Mesothelial cell of epicardium (in vitro differentiated cells): ENCODE results near the gene CDC20. TPM values are rescaled to one million over a fixed set of nuclear protein-coding genes. Genes with fewer than 3 reads are reported as not detected.

ENCODE experiments used
- DNase-seq, 2 experiments: peaks; one replicate each; pipeline ENCODE4 v3.0.0; 2021; ENCODE audit warnings: low spot score in 2 of 2; ENCODE audit not compliant: unreplicated experiment in 2 of 2
- H3K27ac Mint-ChIP-seq: 2 replicates; pipeline ENCODE4 v1.8.0; 2021; ENCODE audit warnings: mixed read lengths
- H3K27me3 Mint-ChIP-seq: 2 replicates; pipeline ENCODE4 v1.8.0; 2021; ENCODE audit warnings: low read depth, mixed read lengths
- H3K36me3 Mint-ChIP-seq: 2 replicates; pipeline ENCODE4 v1.8.0; 2021; ENCODE audit warnings: mixed read lengths
- H3K4me1 Mint-ChIP-seq: 2 replicates; pipeline ENCODE4 v1.8.0; 2021; ENCODE audit warnings: mixed read lengths
- H3K4me3 Mint-ChIP-seq: 2 replicates; pipeline ENCODE4 v1.8.0; 2021; ENCODE audit warnings: mild to moderate bottlenecking, moderate library complexity, mixed read lengths
- H3K9me3 Mint-ChIP-seq: 2 replicates; pipeline ENCODE4 v1.8.0; 2021; ENCODE audit warnings: mixed read lengths
- total RNA-seq: library from RNA; stranded (reverse); gene quantifications from 3 replicates; pipeline ENCODE4 v1.2.1, GENCODE V29; 2021
- TF ChIP-seq, protein P1 (sequence below): fragments of 200-600 bp; sonication (generic); IDR thresholded peaks from one replicate; pipeline ENCODE4 v1.5.0; 2021; ENCODE audit warnings: antibody characterized with exemption; ENCODE audit not compliant: unreplicated experiment

CDC20 gene
- total RNA-seq, 1 donor from 2014 or later: 33.4 TPM

DNA sequence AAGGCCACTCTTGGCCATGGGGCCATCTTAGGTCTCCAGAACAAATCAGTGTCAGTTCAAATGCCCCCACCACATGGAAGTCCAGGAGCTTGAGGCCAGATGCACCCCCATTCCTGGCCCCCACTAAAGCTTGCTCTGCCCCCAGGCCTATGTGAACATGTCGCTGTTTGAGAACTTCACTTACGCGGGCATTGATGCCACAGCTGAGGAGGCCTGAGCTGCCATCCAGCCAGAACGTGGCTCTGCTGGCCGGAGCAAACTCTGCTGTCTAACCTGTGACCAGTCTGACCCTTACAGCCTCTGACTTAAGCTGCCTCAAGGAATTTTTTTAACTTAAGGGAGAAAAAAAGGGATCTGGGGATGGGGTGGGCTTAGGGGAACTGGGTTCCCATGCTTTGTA, 36.3 kb upstream of the CDC20 start:
- H3K4me1 Mint-ChIP-seq: no peaks in the 10 kb centered on the region
- H3K4me3 Mint-ChIP-seq: no peak overlapping the region
- H3K36me3 Mint-ChIP-seq: peaks cover 2% of the 10 kb centered on the region
- H3K9me3 Mint-ChIP-seq: peaks cover 26% of the 10 kb centered on the region
- no peaks in the 10 kb centered on the region for H3K27me3 Mint-ChIP-seq
- TF ChIP-seq, protein P1, sequence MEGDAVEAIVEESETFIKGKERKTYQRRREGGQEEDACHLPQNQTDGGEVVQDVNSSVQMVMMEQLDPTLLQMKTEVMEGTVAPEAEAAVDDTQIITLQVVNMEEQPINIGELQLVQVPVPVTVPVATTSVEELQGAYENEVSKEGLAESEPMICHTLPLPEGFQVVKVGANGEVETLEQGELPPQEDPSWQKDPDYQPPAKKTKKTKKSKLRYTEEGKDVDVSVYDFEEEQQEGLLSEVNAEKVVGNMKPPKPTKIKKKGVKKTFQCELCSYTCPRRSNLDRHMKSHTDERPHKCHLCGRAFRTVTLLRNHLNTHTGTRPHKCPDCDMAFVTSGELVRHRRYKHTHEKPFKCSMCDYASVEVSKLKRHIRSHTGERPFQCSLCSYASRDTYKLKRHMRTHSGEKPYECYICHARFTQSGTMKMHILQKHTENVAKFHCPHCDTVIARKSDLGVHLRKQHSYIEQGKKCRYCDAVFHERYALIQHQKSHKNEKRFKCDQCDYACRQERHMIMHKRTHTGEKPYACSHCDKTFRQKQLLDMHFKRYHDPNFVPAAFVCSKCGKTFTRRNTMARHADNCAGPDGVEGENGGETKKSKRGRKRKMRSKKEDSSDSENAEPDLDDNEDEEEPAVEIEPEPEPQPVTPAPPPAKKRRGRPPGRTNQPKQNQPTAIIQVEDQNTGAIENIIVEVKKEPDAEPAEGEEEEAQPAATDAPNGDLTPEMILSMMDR: no peak
- H3K27ac Mint-ChIP-seq: no peak overlapping the region
- no peak for DNase-seq

DNA sequence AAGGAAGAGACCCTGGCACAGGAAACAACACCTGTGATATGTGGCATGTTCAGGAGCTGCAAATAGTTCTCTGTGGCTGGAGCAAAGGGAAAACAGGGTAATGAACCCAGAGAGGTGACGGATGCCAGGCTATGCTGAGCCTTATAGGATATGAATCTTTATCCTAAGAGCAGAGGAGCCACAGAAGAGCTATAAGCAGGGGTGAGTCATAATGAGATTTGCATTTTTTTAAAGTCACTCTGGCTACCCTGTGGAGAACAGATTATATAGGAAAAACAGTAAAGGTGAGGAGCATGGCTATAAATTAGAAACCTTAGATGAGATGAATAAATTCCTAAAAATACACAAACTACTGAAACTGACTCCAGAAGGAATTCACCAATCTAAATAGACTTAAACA, 34.0 kb upstream of the CDC20 start:
- Mint-ChIP-seq H3K36me3 (peaks cover 2% of the 10 kb centered on the region), H3K27ac (no peak overlapping the region), H3K9me3 (peaks cover 36% of the 10 kb centered on the region), H3K4me1 (peaks cover under 1% of the 10 kb centered on the region), H3K27me3 (no peaks in the 10 kb centered on the region), H3K4me3 (no peak overlapping the region)
- no peak for DNase-seq
- TF ChIP-seq, protein P1: no peak

DNA sequence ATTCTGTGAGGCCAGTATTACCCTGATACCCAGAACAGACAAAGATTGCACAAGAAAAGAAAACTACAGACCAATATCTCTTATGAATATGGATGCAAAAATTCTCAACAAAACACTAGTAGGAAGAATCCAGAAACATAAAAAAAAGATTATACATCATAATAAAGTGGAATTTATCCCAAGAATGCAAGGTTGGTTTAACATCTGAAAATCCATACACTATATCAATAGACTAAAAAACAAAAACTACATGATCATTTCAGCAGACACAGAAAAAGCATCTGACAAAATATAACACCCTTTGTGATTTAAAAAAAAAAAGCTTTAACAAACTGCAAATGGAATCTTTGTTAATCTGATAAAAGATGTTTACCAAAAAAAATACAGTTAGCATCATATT, 33.4 kb upstream of the CDC20 start:
- no peak overlapping the region for H3K4me3 Mint-ChIP-seq
- H3K9me3 Mint-ChIP-seq: peaks cover 36% of the 10 kb centered on the region
- no peak for DNase-seq
- no peaks in the 10 kb centered on the region for H3K27me3 Mint-ChIP-seq
- H3K27ac Mint-ChIP-seq: no peak overlapping the region
- peaks cover 2% of the 10 kb centered on the region for H3K36me3 Mint-ChIP-seq
- TF ChIP-seq, protein P1: no peak
- peaks cover 3% of the 10 kb centered on the region for H3K4me1 Mint-ChIP-seq

DNA sequence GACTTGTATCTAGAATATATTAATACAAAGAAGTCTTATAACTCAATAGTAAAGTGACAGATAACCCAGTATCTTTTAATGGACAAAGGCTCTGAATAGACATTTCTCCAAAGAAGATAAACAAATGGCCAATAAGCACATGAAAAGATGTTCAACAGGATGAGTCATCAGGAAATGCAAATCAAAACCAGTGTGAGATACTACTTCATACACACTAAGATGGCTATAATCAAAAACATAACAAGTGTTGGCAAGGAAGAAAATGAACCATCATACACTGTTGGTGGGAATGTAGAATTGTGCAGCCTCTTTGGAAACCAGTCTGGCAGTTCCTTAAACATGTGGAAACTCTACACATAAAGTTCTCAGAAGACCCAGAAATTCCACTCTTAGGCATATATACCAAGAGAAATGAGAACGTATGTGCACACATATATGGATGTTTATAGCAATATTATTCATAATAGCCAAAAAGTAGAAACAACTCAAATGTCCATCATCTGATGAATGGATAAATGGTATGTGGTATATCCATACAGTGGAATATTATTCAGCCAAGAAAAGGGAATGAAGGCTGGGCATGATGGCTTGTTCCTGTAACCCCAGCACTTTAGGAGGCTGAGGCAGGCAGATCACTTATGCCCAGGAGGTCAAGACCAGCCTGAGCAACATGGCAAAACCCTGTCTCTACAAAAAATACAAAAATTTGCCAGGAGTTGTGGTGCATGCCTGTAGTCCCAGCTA, 31.1 kb upstream of the CDC20 start:
- Mint-ChIP-seq H3K27me3 (no peaks in the 10 kb centered on the region), H3K9me3 (peaks cover 36% of the 10 kb centered on the region), H3K27ac (no peak overlapping the region), H3K4me3 (no peak overlapping the region), H3K36me3 (peaks cover 2% of the 10 kb centered on the region), H3K4me1 (peaks cover 3% of the 10 kb centered on the region)
- TF ChIP-seq, protein P1: no peak
- no peak for DNase-seq

DNA sequence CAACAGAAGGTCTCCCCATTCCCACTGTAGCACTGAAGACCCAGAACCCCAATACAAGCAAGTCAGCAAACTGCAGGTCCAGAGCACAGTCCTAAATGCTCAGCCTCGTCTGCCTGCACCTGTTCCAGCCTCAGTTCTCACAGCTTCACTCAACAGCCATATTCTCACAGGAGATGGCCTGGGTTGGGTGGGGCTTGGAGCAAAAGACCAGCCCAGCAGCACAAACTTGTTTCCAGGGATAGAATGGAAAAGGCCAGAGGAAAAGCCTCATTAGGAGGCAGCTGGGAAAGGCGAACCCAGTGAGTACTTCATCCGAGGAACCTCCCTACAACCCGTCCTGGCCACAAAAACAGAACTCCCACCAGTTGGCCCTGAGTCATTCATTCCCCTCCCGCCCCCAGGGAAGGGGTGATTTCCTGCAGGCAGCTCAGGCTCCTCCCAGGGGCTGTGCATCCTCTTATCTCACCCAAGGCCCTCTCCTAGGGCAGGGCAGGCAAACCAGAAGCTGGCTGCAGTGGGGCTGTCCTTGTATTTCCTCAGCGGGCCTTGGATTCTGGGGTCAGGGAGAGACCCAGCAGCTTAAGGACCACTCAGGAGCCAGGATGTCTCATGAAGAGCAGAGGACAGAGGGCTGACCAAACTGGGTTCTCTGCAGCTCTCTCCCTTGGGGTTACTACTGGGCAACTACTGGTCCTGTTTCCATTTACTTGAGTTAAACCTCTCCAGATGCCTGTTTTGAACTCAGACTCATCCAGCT, 28.6 kb upstream of the CDC20 start:
- Mint-ChIP-seq H3K4me1 (peaks cover 3% of the 10 kb centered on the region), H3K27me3 (no peaks in the 10 kb centered on the region), H3K36me3 (peaks cover 2% of the 10 kb centered on the region), H3K27ac (no peak overlapping the region), H3K9me3 (peaks cover 24% of the 10 kb centered on the region), H3K4me3 (no peak overlapping the region)
- TF ChIP-seq, protein P1: no peak
- DNase-seq: no peak
